HUDEP-2 (cell line): Measurements from ENCODE around the gene PHACTR2.
"Not testable (repeated sequence)": the region's sequence is repeated elsewhere in the genome, so short reads cannot be mapped to it uniquely, and the experiment has no call there.

ENCODE experiments used
- DNase-seq, 76 experiments: peaks; one replicate each; lab custom pipeline; 2025; ENCODE audit not compliant: unreplicated experiment in 76 of 76; lab: John Stamatoyannopoulos, UW

Gene PHACTR2

GRCh38 chr6:143738072-143738690 is 60.4 kb downstream of the PHACTR2 start:
- not testable (repeated sequence) for DNase-seq

GRCh38 chr6:143739341-143739851 is 61.6 kb downstream of the PHACTR2 start:
- no peak for DNase-seq

- DNase-seq = no peak
Measured at GRCh38 chr6:143740213-143740612, 62.4 kb downstream of the PHACTR2 start.

- no peak for DNase-seq
Measured at GRCh38 chr6:143741480-143741879, 63.7 kb downstream of the PHACTR2 start.

GRCh38 chr6:143742070-143742954 is 64.5 kb downstream of the PHACTR2 start:
- no peak for DNase-seq

- no peak for DNase-seq
Measured at GRCh38 chr6:143742955-143743255, 65.1 kb downstream of the PHACTR2 start.

- no peak for DNase-seq
Measured at GRCh38 chr6:143743301-143744166, 65.8 kb downstream of the PHACTR2 start.

- DNase-seq = no peak
Measured at GRCh38 chr6:143744551-143745165, 66.9 kb downstream of the PHACTR2 start.

- DNase-seq = no peak
Measured at GRCh38 chr6:143745166-143746133, 67.7 kb downstream of the PHACTR2 start.

GRCh38 chr6:143746202-143747119 is 68.7 kb downstream of the PHACTR2 start:
- no peak for DNase-seq

GRCh38 chr6:143747347-143747842 is 69.6 kb downstream of the PHACTR2 start:
- peak in 6 of 76 experiments; percentile 4 to 34 (median 18) for DNase-seq

GRCh38 chr6:143749891-143750290 is 72.1 kb downstream of the PHACTR2 start:
- no peak for DNase-seq

- DNase-seq = no peak
Measured at GRCh38 chr6:143750877-143751276, 73.1 kb downstream of the PHACTR2 start.

- no peak for DNase-seq
Measured at GRCh38 chr6:143752459-143752858, 74.7 kb downstream of the PHACTR2 start.

GRCh38 chr6:143753678-143754077 is 75.9 kb downstream of the PHACTR2 start:
- DNase-seq = no peak

GRCh38 chr6:143754204-143754603 is 76.4 kb downstream of the PHACTR2 start:
- no peak for DNase-seq

GRCh38 chr6:143755301-143755744 is 77.6 kb downstream of the PHACTR2 start:
- DNase-seq = no peak

- DNase-seq = no peak
Measured at GRCh38 chr6:143757346-143757832, 79.6 kb downstream of the PHACTR2 start.
